Neural progenitor cell (in vitro differentiated cells): ENCODE results near the gene EPS8.

Experiments used
- EZH2 ChIP-seq: fragments of 200-600 bp; sonication (generic); IDR thresholded peaks from 2 replicates; pipeline ENCODE4 v1.6.1; 2017; ENCODE audit warnings: antibody characterized with exemption, mild to moderate bottlenecking, moderate library complexity
- EZH2phosphoT487 ChIP-seq: fragments of 200-600 bp; sonication (generic); IDR thresholded peaks from 2 replicates; pipeline ENCODE4 v1.6.1; 2017; ENCODE audit warnings: antibody characterized with exemption
- TF ChIP-seq, protein P1 (sequence below): fragments of 200-600 bp; sonication (generic); IDR thresholded peaks from 2 replicates; pipeline ENCODE4 v1.5.1; 2017; ENCODE audit warnings: antibody characterized with exemption, mild to moderate bottlenecking

DNA sequence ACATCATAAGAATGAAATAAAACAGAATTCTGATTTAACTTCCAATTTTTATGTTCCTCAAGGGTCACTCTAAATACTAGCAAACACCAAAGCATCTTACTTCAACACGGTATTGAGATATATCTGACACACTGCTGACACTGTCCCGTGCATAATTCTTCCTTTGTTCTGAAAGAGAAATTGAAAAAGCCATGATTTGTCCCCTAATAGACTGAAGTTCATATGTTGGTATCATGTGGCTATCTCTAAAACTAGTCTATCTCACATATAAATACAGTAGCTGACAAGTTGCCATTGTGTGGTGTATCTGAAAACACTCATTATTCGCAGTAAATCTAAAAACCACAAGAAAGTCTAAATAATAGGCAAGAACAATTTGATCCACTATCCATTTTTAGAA, 118.4 kb downstream of the EPS8 start:
- TF ChIP-seq, protein P1, sequence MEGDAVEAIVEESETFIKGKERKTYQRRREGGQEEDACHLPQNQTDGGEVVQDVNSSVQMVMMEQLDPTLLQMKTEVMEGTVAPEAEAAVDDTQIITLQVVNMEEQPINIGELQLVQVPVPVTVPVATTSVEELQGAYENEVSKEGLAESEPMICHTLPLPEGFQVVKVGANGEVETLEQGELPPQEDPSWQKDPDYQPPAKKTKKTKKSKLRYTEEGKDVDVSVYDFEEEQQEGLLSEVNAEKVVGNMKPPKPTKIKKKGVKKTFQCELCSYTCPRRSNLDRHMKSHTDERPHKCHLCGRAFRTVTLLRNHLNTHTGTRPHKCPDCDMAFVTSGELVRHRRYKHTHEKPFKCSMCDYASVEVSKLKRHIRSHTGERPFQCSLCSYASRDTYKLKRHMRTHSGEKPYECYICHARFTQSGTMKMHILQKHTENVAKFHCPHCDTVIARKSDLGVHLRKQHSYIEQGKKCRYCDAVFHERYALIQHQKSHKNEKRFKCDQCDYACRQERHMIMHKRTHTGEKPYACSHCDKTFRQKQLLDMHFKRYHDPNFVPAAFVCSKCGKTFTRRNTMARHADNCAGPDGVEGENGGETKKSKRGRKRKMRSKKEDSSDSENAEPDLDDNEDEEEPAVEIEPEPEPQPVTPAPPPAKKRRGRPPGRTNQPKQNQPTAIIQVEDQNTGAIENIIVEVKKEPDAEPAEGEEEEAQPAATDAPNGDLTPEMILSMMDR: no peak
- TF ChIP-seq EZH2 (no peak), EZH2phosphoT487 (no peak)
